WTC11 (cell line): ENCODE results near the gene HEBP1. TPM values are rescaled to one million over a fixed set of nuclear protein-coding genes. Genes with fewer than 3 reads are reported as not detected.

Source experiments
- ATAC-seq: fragments of 200-7000 bp; cut with Tn5 transposase; 2 replicates; pipeline ENCODE4 v1.10.0; 2021; ENCODE audit warnings: mild to moderate bottlenecking, moderate library complexity
- CTCF ChIA-PET: fragments of 300-600 bp; sonication (Branson Sonifier 250); formaldehyde crosslinking; loops from one replicate; lab custom pipeline; 2021; ENCODE audit warnings: antibody characterized with exemption; lab: Charles Lee
- POLR2A ChIA-PET: fragments of 350-600 bp; sonication (Branson Sonifier 250); formaldehyde crosslinking; loops from one replicate; lab custom pipeline; 2021; ENCODE audit warnings: antibody characterized with exemption; lab: Charles Lee
- DNase-seq: peaks from one replicate; pipeline ENCODE4 v3.0.0; 2021; ENCODE audit warnings: low spot score
- H3K27ac Mint-ChIP-seq: 2 replicates; pipeline ENCODE4 v1.8.0; 2021; ENCODE audit warnings: mixed read lengths
- H3K27me3 Mint-ChIP-seq: 2 replicates; pipeline ENCODE4 v1.8.0; 2021; ENCODE audit warnings: low read depth, mild to moderate bottlenecking, moderate library complexity, mixed read lengths
- H3K36me3 Mint-ChIP-seq: 2 replicates; pipeline ENCODE4 v1.8.0; 2021; ENCODE audit warnings: mixed read lengths
- H3K4me1 Mint-ChIP-seq: 2 replicates; pipeline ENCODE4 v1.8.0; 2022; ENCODE audit warnings: mixed read lengths
- H3K4me3 Mint-ChIP-seq: 2 replicates; pipeline ENCODE4 v1.8.0; 2021; ENCODE audit warnings: mild to moderate bottlenecking, moderate library complexity, mixed read lengths
- H3K9me3 Mint-ChIP-seq: 2 replicates; pipeline ENCODE4 v1.8.0; 2021; ENCODE audit warnings: mixed read lengths
- AR ChIP-seq: fragments of 250-450 bp; sonication (Bioruptor Pico); IDR thresholded peaks from 2 replicates; pipeline ENCODE4 v1.9.0; 2021; ENCODE audit warnings: mild to moderate bottlenecking
- ARID4B ChIP-seq: sonication (generic); formaldehyde crosslinking; IDR thresholded peaks from 2 replicates; pipeline ENCODE4 v1.8.0; 2023; ENCODE audit warnings: missing genetic modification reagents, mild to moderate bottlenecking, borderline replicate concordance
- CREM ChIP-seq: sonication (generic); formaldehyde crosslinking; IDR thresholded peaks from 2 replicates; pipeline ENCODE4 v1.8.1; 2022; ENCODE audit warnings: mild to moderate bottlenecking, missing genetic modification reagents, moderate library complexity
- ESRRA ChIP-seq: sonication (generic); formaldehyde crosslinking; IDR thresholded peaks from 2 replicates; pipeline ENCODE4 v1.8.1; 2022; ENCODE audit warnings: mild to moderate bottlenecking, missing genetic modification reagents, borderline replicate concordance
- FOXJ3 ChIP-seq: sonication (generic); formaldehyde crosslinking; IDR thresholded peaks from 2 replicates; pipeline ENCODE4 v1.9.0; 2021; ENCODE audit warnings: missing genetic modification reagents, mild to moderate bottlenecking, borderline replicate concordance
- FOXK1 ChIP-seq: sonication (generic); formaldehyde crosslinking; IDR thresholded peaks from 2 replicates; pipeline ENCODE4 v1.8.0; 2022; ENCODE audit warnings: mild to moderate bottlenecking, moderate library complexity, missing genetic modification reagents
- GTF2I ChIP-seq: fragments of 250-450 bp; sonication (Bioruptor Pico); conservative IDR thresholded peaks from 2 replicates; pipeline ENCODE4 v1.4.0; 2021; ENCODE audit warnings: mild to moderate bottlenecking
- MAX ChIP-seq: sonication (generic); formaldehyde crosslinking; IDR thresholded peaks from 2 replicates; pipeline ENCODE4 v1.8.0; 2022; ENCODE audit warnings: mild to moderate bottlenecking, missing genetic modification reagents
- NR1H2 ChIP-seq: sonication (generic); formaldehyde crosslinking; IDR thresholded peaks from 2 replicates; pipeline ENCODE4 v1.9.0; 2021; ENCODE audit warnings: mild to moderate bottlenecking, moderate library complexity, missing genetic modification reagents
- PRDM15 ChIP-seq: sonication (generic); formaldehyde crosslinking; IDR thresholded peaks from 2 replicates; pipeline ENCODE4 v1.8.0; 2022; ENCODE audit warnings: missing genetic modification reagents
- PREB ChIP-seq: sonication (generic); formaldehyde crosslinking; IDR thresholded peaks from 2 replicates; pipeline ENCODE4 v1.8.1; 2022; ENCODE audit warnings: mild to moderate bottlenecking, missing genetic modification reagents, moderate library complexity, borderline replicate concordance
- SP1 ChIP-seq: sonication (generic); formaldehyde crosslinking; conservative IDR thresholded peaks from 2 replicates; pipeline ENCODE4 v1.8.1; 2022; ENCODE audit warnings: missing genetic modification reagents
- TEAD4 ChIP-seq: sonication (generic); formaldehyde crosslinking; IDR thresholded peaks from 2 replicates; pipeline ENCODE4 v1.8.0; 2022; ENCODE audit warnings: mild to moderate bottlenecking, missing genetic modification reagents
- ZBTB21 ChIP-seq: sonication (generic); formaldehyde crosslinking; IDR thresholded peaks from 2 replicates; pipeline ENCODE4 v1.8.1; 2023; ENCODE audit warnings: mild to moderate bottlenecking, missing genetic modification reagents, borderline replicate concordance
- ZBTB43 ChIP-seq: sonication (generic); formaldehyde crosslinking; IDR thresholded peaks from 2 replicates; pipeline ENCODE4 v1.8.1; 2023; ENCODE audit warnings: mild to moderate bottlenecking, missing genetic modification reagents
- ZNF219 ChIP-seq: sonication (generic); formaldehyde crosslinking; IDR thresholded peaks from 2 replicates; pipeline ENCODE4 v1.8.0; 2023; ENCODE audit warnings: missing genetic modification reagents, mild to moderate bottlenecking, borderline replicate concordance
- ZNF671 ChIP-seq: fragments of 250-450 bp; sonication (Bioruptor Pico); IDR thresholded peaks from 2 replicates; pipeline ENCODE4 v1.8.0; 2021; ENCODE audit warnings: mild to moderate bottlenecking
- total RNA-seq: library from RNA; stranded (reverse); gene quantifications from 3 replicates; pipeline ENCODE4 v1.2.3, GENCODE V29; 2021
- TF ChIP-seq, protein P1 (sequence below): sonication (generic); formaldehyde crosslinking; IDR thresholded peaks from 2 replicates; pipeline ENCODE4 v1.8.0; 2022; ENCODE audit warnings: mild to moderate bottlenecking, missing genetic modification reagents

The HEBP1 gene
- total RNA-seq, 1 experiment from 2014 or later: 61.8 TPM

- peaks cover 30% of the 10 kb centered on the region for H3K9me3 Mint-ChIP-seq
- ATAC-seq: peak; percentile 80
- DNase-seq: no peak
- H3K4me1 Mint-ChIP-seq: peaks cover 39% of the 10 kb centered on the region
- TF ChIP-seq CREM (CRISPR knock-in tag): no peak
- TF ChIP-seq PREB: no peak
- no peak for TF ChIP-seq ZBTB21 (CRISPR knock-in tag)
- no peak for TF ChIP-seq TEAD4
- no peak for TF ChIP-seq ZNF219 (CRISPR knock-in tag)
- TF ChIP-seq, protein P1, sequence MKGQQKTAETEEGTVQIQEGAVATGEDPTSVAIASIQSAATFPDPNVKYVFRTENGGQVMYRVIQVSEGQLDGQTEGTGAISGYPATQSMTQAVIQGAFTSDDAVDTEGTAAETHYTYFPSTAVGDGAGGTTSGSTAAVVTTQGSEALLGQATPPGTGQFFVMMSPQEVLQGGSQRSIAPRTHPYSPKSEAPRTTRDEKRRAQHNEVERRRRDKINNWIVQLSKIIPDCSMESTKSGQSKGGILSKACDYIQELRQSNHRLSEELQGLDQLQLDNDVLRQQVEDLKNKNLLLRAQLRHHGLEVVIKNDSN: no peak
- TF ChIP-seq FOXK1: no peak
- no peak for TF ChIP-seq NR1H2 (CRISPR knock-in tag)
- no peak for TF ChIP-seq ZBTB43 (CRISPR knock-in tag)
- no peak for TF ChIP-seq FOXJ3 (CRISPR knock-in tag)
- H3K27ac Mint-ChIP-seq: no peak overlapping the region
- peaks cover 30% of the 10 kb centered on the region for H3K36me3 Mint-ChIP-seq
- no peaks in the 10 kb centered on the region; the same call in 1 of the 2 replicates for H3K27me3 Mint-ChIP-seq
- POLR2A ChIA-PET: interaction anchor here (0.6 kb wide), 1 partner anchor 129 kb away, joined by 4 read pairs; no protein-coding TSS in a partner anchor
- no peak overlapping the region for H3K4me3 Mint-ChIP-seq
- CTCF ChIA-PET: interaction anchor here (0.9 to 1.7 kb wide), 4 partner anchors 21 to 74 kb away, joined by 3 to 4 read pairs (median 3); no protein-coding TSS in a partner anchor
These were observed 49.8 kb upstream of the HEBP1 start for GRCh38 chr12:13049816-13050215.

GRCh38 chr12:13046964-13047363, 46.9 kb upstream of the HEBP1 start:
- ChIA-PET POLR2A (no interaction called here), CTCF (interaction anchor here (0.8 kb wide), 1 partner anchor 61 kb away, joined by 3 read pairs; no protein-coding TSS in a partner anchor)
- ATAC-seq: no peak
- H3K4me3 Mint-ChIP-seq: no peak overlapping the region
- TF ChIP-seq SP1: no peak
- peaks cover 7% of the 10 kb centered on the region for H3K36me3 Mint-ChIP-seq
- peaks cover 7% of the 10 kb centered on the region; the same call in 1 of the 2 replicates for H3K9me3 Mint-ChIP-seq
- H3K27me3 Mint-ChIP-seq: peaks cover 15% of the 10 kb centered on the region
- peaks cover 50% of the 10 kb centered on the region for H3K4me1 Mint-ChIP-seq
- DNase-seq: no peak
- no peak overlapping the region for H3K27ac Mint-ChIP-seq

DNA sequence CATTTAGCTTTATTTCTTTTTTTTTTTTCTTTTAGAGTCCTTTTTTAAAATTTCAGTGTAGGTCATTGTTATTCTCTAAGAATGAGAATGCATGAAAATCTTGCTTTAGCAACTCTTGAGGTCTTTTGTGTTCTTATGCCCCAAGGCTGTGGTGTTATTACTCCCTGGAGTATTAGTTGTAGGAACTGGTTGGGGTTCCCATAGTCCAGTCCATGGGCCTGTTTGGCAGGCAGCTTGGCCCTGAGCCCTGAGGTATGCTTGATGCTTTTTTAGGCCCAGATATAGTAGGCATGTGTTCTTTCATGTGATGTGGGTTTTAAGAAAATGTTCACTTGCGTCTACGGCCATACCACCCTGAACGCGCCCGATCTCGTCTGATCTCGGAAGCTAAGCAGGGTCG, 45.8 kb upstream of the HEBP1 start:
- H3K4me3 Mint-ChIP-seq: peak overlapping the region; percentile 85
- no peak for ATAC-seq
- no peaks in the 10 kb centered on the region for H3K9me3 Mint-ChIP-seq
- no peak overlapping the region for H3K27ac Mint-ChIP-seq
- ChIA-PET POLR2A (no interaction called here), CTCF (interaction anchor here (1.1 to 3.9 kb wide), 4 partner anchors 22 to 166 kb away, joined by 5 to 19 read pairs (median 7); no protein-coding TSS in a partner anchor)
- DNase-seq: no peak
- peaks cover 49% of the 10 kb centered on the region for H3K4me1 Mint-ChIP-seq
- peaks cover 15% of the 10 kb centered on the region for H3K27me3 Mint-ChIP-seq
- H3K36me3 Mint-ChIP-seq: no peaks in the 10 kb centered on the region
- TF ChIP-seq AR (CRISPR knock-in tag): no peak
- TF ChIP-seq PRDM15 (CRISPR knock-in tag): no peak
- TF ChIP-seq MAX (CRISPR knock-in tag): no peak
- no peak for TF ChIP-seq ESRRA (CRISPR knock-in tag)
- no peak for TF ChIP-seq CREM (CRISPR knock-in tag)
- TF ChIP-seq GTF2I (CRISPR knock-in tag): no peak
- TF ChIP-seq TEAD4: no peak
- TF ChIP-seq ARID4B: no peak
- no peak for TF ChIP-seq ZNF671 (CRISPR knock-in tag)
